ENCODE results near the gene PODNL1. TPM values are rescaled to one million over a fixed set of nuclear protein-coding genes. Genes with fewer than 3 reads are reported as not detected.

The PODNL1 gene
- total RNA-seq, 1 donor from 2014 or later, result 0.41 TPM

- no peak for FAIRE-seq
- peak; percentile 98 to 100 for DNase-seq (ENCODE audit: low spot score in 2 of 2)
Observed at GRCh38 chr19:13905634-13906520, 32.3 kb downstream of the PODNL1 start, which contains the start of the genes BRME1 and CC2D1A. TSS of gene BRME1 (minus strand) at chr19:13906117. CDS start at chr19:13904892, 1,225 bp downstream. TSS of gene CC2D1A (plus strand) at chr19:13906201. CDS start at chr19:13906442, 241 bp downstream.

- no peak for FAIRE-seq
- DNase-seq (ENCODE audit: low spot score in 2 of 2), result no peak
Observed at GRCh38 chr19:13902993-13903555, 35.1 kb downstream of the PODNL1 start.

- DNase-seq (ENCODE audit: low spot score in 2 of 2), result no peak
- FAIRE-seq, result no peak
Observed at GRCh38 chr19:13899912-13900584, 38.2 kb downstream of the PODNL1 start.

- no peak for DNase-seq (ENCODE audit: low spot score in 2 of 2)
- FAIRE-seq, result no peak
Observed at GRCh38 chr19:13899393-13899792, 38.8 kb downstream of the PODNL1 start.

- FAIRE-seq (peak; percentile 76), DNase-seq (ENCODE audit: low spot score in 2 of 2) (no peak)
Observed at GRCh38 chr19:13896227-13896626, 42.0 kb downstream of the PODNL1 start.

DNA sequence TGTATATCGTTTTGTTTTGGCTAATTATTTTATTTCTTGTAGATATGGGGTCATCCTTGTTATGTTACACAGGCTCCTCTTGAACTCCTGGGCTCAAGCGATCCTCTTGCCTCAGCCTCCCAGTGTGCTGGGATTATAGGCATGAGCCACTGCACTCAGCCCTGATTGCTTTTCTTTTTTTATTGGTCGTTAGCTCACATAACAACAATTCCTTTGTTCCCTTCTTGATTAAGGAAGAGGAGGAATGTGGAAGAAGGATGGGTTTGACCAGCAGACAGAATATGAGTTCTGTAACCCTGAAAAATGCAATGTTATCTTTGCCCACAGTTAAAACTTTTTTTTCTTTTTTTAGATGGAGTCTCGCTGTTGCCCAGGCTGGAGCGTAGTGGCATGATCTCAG is 43.7 kb downstream of the PODNL1 start:
- DNase-seq (ENCODE audit: low spot score in 2 of 2), result no peak

GRCh38 chr19:13892870-13893269 is 45.3 kb downstream of the PODNL1 start:
- FAIRE-seq, result no peak
- DNase-seq (ENCODE audit: low spot score in 2 of 2), result no peak

More for the DNA sequence above, 43.7 kb downstream of the PODNL1 start:
- FAIRE-seq, result no peak

GRCh38 chr19:13890136-13890535 is 48.1 kb downstream of the PODNL1 start:
- FAIRE-seq, result no peak
- DNase-seq (ENCODE audit: low spot score in 2 of 2), result no peak

- FAIRE-seq, result no peak
- DNase-seq (ENCODE audit: low spot score in 2 of 2), result no peak
Observed at GRCh38 chr19:13888281-13888680, 49.9 kb downstream of the PODNL1 start.

- no peak for DNase-seq (ENCODE audit: low spot score in 2 of 2)
- FAIRE-seq, result no peak
Observed at GRCh38 chr19:13887517-13887916, 50.7 kb downstream of the PODNL1 start.

DNA sequence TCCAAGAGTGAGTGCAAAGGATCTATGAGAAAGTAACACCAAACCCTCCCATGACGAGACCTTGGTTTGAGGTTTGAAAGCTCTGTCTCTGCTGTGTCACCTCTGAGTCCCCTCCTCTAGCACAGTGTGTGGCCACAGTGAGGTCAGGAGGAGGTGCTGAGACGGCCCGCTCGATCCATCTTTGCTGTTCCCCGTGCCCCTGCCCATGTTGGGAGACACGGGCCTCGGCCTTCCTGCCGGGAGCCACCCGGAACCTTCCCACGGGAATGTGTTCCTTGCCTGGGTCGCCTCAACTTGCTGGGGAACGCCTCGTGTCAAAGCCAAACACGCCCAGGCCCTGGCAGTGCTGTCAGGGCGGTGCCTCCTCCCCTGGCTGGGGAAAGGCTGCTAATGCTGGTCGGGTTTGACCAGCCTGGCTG is 51.2 kb downstream of the PODNL1 start:
- FAIRE-seq (no peak), DNase-seq (ENCODE audit: low spot score in 2 of 2) (no peak)

- FAIRE-seq (no peak), DNase-seq (ENCODE audit: low spot score in 2 of 2) (no peak)
Observed at GRCh38 chr19:13885826-13886365, 52.3 kb downstream of the PODNL1 start.

DNA sequence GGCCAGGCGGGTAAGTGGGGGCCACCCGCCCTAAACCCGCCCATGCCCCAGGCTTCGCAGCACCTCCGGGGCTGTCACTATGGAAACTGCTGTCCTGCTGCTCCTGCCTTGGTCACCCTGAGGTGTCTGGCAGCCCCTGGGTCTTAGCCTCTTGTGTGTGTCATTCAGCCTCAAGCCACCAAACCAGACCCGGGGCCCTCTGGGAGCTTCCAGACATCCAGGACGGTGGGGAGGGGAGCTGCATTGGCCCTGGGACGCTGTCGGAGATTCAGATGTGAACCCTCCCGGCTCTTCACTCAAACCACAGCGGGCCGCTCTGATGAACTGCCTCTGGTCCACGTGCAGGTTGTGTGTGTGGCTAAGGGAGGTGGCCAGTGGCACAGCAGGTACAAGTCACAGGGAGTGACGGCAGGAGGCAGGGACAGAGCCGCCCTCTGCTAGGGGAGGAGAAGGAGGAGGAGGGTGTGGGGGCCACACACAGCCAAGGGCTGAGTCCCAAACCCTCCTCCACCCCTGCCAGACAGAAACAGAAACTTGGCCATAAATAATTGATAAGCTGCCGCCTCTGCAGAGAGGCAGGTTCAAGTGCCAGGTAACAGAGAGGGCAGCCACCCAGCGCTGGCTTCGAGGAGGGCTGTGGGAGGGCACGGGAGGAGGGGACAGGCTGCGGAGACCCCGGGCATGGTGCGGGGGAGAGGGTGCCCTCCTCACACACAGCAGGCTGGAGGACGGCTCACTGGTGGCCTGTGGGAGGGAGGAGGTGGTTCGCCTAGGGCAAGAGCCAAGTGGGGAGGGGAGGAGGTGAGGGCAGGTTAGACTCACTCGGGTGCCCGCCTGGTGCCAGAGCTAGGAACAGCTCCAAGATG is 53.3 kb downstream of the PODNL1 start:
- DNase-seq (ENCODE audit: low spot score in 2 of 2) (no peak), FAIRE-seq (no peak)

DNA sequence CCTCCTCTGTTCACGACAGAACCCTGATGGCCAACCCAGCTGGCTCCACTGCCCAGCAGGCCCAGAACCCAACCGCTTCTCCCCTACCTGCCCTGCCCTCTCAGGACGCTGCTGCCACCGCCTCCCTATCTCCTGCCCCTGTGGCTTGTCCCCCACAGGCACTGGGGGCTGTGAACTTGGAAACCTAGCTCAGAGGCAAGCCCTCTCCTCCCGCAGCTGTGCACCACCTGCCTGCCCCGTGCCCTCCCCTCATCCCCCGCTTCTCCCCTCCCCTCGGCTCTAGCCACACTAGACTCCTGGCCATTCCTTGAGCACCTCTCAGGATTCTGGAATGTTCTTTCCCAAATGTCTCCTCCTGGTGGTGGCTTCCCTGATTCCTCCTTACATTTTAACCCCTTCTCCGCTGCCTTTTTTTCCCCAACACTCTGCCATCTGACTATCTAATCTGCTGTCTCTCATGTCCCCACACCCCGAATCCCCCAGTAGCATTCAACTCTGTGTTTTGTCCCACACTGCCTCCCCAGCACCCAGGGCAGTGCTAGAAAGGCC is 54.6 kb downstream of the PODNL1 start:
- FAIRE-seq (no peak), DNase-seq (ENCODE audit: low spot score in 2 of 2) (no peak)

DNA sequence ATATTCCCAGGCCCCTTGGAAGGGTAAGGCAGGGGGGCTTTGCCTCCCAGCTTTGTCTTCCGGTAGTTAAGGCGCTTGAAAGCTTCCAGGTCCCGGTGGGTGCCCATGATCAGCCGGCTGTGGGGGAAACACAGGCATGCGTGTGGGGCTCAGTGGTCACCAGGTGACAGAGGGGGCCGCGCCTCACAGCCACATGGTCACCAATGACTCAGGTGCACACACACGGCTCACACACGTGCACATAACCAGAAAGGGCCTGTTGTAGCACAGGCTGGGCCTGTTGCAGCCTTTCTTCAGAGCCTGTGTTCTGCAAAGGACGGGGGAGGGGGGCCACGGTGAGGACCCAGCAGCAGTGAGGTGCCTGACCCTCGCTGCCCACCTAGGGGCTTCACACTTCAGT is 55.4 kb downstream of the PODNL1 start:
- no peak for DNase-seq (ENCODE audit: low spot score in 2 of 2)

DNA sequence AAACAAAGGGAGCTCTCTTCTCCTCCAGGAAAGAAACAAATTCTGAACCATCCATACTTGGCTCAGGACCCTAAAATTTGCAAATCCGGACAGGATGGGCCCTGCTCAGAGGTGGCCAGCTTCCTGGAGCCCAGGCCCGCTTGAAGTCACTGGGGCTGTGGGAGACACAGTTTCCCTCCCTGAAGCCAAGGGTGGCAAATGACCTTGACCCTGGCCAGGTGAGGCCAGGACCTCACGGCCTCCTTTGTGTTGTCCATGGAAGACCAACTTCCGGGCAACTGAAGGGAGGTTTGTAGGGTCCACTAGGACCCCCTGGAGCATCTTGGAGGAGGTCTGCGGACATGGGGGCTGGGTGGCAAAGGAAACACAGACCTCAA is 55.8 kb downstream of the PODNL1 start:
- no peak for DNase-seq (ENCODE audit: low spot score in 2 of 2)
- FAIRE-seq, result no peak

More for the DNA sequence above, 55.4 kb downstream of the PODNL1 start:
- FAIRE-seq, result no peak

DNA sequence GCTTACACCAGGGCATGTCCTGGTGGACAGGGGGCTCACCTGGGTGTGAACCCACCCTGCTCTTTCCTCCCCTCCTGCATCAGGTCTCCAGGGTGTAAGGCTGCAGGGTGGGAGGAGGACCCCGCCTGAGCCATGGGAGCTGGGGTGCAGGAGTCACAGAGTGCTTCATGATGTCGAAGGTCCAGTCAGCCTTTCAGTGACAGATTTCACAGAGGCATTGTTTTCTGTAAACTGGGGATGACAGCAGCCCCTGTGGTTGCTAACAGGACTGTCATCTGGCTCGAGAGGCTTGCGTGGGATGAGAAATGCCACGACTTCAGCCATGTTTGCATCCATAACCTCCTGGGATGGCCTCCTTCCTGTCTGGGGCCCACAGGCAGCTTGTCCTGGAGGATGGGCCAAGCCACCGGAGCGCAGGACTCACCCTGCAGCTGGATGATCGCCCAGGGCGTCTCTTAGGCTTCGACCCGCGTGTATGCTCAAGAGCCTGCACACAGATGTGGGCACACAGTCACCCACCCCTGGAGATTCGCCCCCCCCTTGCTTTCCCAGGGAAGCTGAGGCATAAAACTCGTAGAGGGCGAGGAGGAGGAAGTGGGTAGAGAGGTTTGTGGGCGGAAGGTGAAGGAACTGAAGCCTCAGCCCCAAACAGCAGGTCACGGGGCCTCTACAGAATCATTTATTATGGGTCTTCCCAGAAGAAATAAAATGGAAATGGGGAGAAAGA is 56.4 kb downstream of the PODNL1 start:
- FAIRE-seq (no peak), DNase-seq (ENCODE audit: low spot score in 2 of 2) (peak in 1 of 2 donors; percentile 38)

GRCh38 chr19:13881251-13881691 is 56.9 kb downstream of the PODNL1 start:
- FAIRE-seq (no peak), DNase-seq (ENCODE audit: low spot score in 2 of 2) (no peak)

Measured in frontal cortex (tissue), 4 donors.